ENCODE data around the gene EIF2B2. TPM values are rescaled to one million over a fixed set of nuclear protein-coding genes. Genes with fewer than 3 reads are reported as not detected.

EIF2B2 gene
- total RNA-seq, 1 experiment from 2014 or later, result 96.8 TPM

- Histone ChIP-seq H3K27me3 (ENCODE audit: low read length) (no peaks in the 10 kb centered on the region), H3K79me2 (ENCODE audit: low read length) (no peaks in the 10 kb centered on the region), H2AFZ (ENCODE audit: low read length) (peak within 1 kb of the TSS; percentile 76), H3K36me3 (ENCODE audit: low read depth, low read length) (no peaks in the 10 kb centered on the region), H4K20me1 (ENCODE audit: low read length) (no peaks in the 10 kb centered on the region), H3K4me1 (ENCODE audit: insufficient read depth, low read length) (peaks cover 11% of the 10 kb centered on the region), H3F3A (ENCODE audit: low read length, unreplicated experiment) (no peaks in the 10 kb centered on the region), H3K9ac (ENCODE audit: low read length) (no peak within 1 kb of the TSS), H3K9me3 (ENCODE audit: low read length) (no peaks in the 10 kb centered on the region), H3K4me3 (ENCODE audit: low read length) (peak within 1 kb of the TSS; percentile 56), H3K9me2 (replicated peaks; ENCODE audit: low read length) (no peaks in the 10 kb centered on the region; the same call in 1 of the 2 replicates), H3K4me2 (ENCODE audit: low read length) (peak within 1 kb of the TSS; percentile 75), H3K27ac (ENCODE audit: low read length) (no peak within 1 kb of the TSS)
- no peak for TF ChIP-seq EZH2phosphoT487 (IDR thresholded peaks at IDR 0.05; ENCODE audit: borderline replicate concordance, low read length)
- TF ChIP-seq EZH2 (IDR thresholded peaks at IDR 0.05; ENCODE audit: low read length, unreplicated experiment), result no peak
- no peak for TF ChIP-seq CTCF (conservative IDR thresholded peaks at IDR 0.05; ENCODE audit: low read depth, low read length)
- intact Hi-C loops (cut with micrococcal nuclease), result no loop called here
- ChIA-PET CTCF (interaction anchor here (0.7 kb wide), 1 partner anchor 47 kb away, joined by 3 read pairs; the partner anchor contains the start of gene EIF2B2), POLR2A (ENCODE audit: unreplicated experiment) (no interaction called here)
- peak; percentile 59 for ATAC-seq
- DNase-seq, result peak; percentile 15
- BruUV-seq (replicated peaks), result no TSS peak
Measured at GRCh38 chr14:74955229-74956026, 47.3 kb upstream of the EIF2B2 start, which contains the start of gene PGF. PGF (minus strand) TSS chr14:74955597; CDS start chr14:74955242, 355 bp downstream.

- no peak for DNase-seq
- no peaks in the 10 kb centered on the region for H3K9me3 ChIP-seq (ENCODE audit: low read length)
- no TSS peak for BruUV-seq (replicated peaks)
- peaks cover 11% of the 10 kb centered on the region for H3K4me1 ChIP-seq (ENCODE audit: insufficient read depth, low read length)
- no peak for ATAC-seq
- intact Hi-C loops (cut with micrococcal nuclease), result no loop called here
- H3K9ac ChIP-seq (ENCODE audit: low read length), result no peak overlapping the region
- no peak overlapping the region for H3K27ac ChIP-seq (ENCODE audit: low read length)
- no peaks in the 10 kb centered on the region for H3K79me2 ChIP-seq (ENCODE audit: low read length)
- H3K27me3 ChIP-seq (ENCODE audit: low read length), result no peaks in the 10 kb centered on the region
- H2AFZ ChIP-seq (ENCODE audit: low read length), result no peak overlapping the region
- H3K4me2 ChIP-seq (ENCODE audit: low read length), result no peak overlapping the region
- TF ChIP-seq CTCF (conservative IDR thresholded peaks at IDR 0.05; ENCODE audit: low read depth, low read length), result no peak
- TF ChIP-seq EZH2phosphoT487 (IDR thresholded peaks at IDR 0.05; ENCODE audit: borderline replicate concordance, low read length), result no peak
- no peak for TF ChIP-seq EZH2 (IDR thresholded peaks at IDR 0.05; ENCODE audit: low read length, unreplicated experiment)
- H3K36me3 ChIP-seq (ENCODE audit: low read depth, low read length), result no peaks in the 10 kb centered on the region
- H3K4me3 ChIP-seq (ENCODE audit: low read length), result no peak overlapping the region
- POLR2A ChIA-PET (ENCODE audit: unreplicated experiment), result no interaction called here
- CTCF ChIA-PET, result no interaction called here
- no peaks in the 10 kb centered on the region; the same call in 1 of the 2 replicates for H3K9me2 ChIP-seq (replicated peaks; ENCODE audit: low read length)
- no peaks in the 10 kb centered on the region for H3F3A ChIP-seq (ENCODE audit: low read length, unreplicated experiment)
- no peaks in the 10 kb centered on the region for H4K20me1 ChIP-seq (ENCODE audit: low read length)
Measured at GRCh38 chr14:74956027-74956279, 46.8 kb upstream of the EIF2B2 start.
